Gastroesophageal sphincter (tissue), 3 donors: ENCODE measurements around the gene ZACN.

ENCODE experiments used
- CTCF ChIP-seq, 4 experiments: fragments of 200-600 bp in 2 of 4; fragments of 450-650 bp in 2 of 4; sonication (generic) in 1 of 4; IDR thresholded peaks; one replicate each; pipeline ENCODE4 v1.5.1; 2017 to 2019; ENCODE audit warnings: antibody characterized with exemption in 4 of 4, mild to moderate bottlenecking in 2 of 4, moderate library complexity in 2 of 4
- EP300 ChIP-seq: sonication (generic); formaldehyde crosslinking; IDR thresholded peaks from one replicate; pipeline ENCODE4 v1.6.1; 2017; ENCODE audit warnings: antibody characterized with exemption, mild to moderate bottlenecking
- POLR2A ChIP-seq, 2 donors: fragments of 450-650 bp; IDR thresholded peaks; one replicate each; pipeline ENCODE4 v1.6.1; 2017; ENCODE audit warnings: antibody characterized with exemption in 2 of 2, mild to moderate bottlenecking in 2 of 2, moderate library complexity in 1 of 2
- POLR2AphosphoS5 ChIP-seq: sonication (generic); formaldehyde crosslinking; IDR thresholded peaks from one replicate; pipeline ENCODE4 v1.6.1; 2017; ENCODE audit warnings: antibody characterized with exemption

GRCh38 chr17:76083536-76084182, 4.7 kb downstream of the ZACN start:
- no peak for TF ChIP-seq CTCF (IDR thresholded peaks at IDR 0.05)
- no peak for TF ChIP-seq POLR2A (IDR thresholded peaks at IDR 0.05)
- no peak for TF ChIP-seq EP300
- no peak for TF ChIP-seq POLR2AphosphoS5
